Neural crest cell (in vitro differentiated cells): Measurements from ENCODE around the gene PLBD2. TPM values are rescaled to one million over a fixed set of nuclear protein-coding genes. Genes with fewer than 3 reads are reported as not detected.

ENCODE experiments used
- DNase-seq: peaks from one replicate; pipeline ENCODE4 v3.0.0; 2021; ENCODE audit warnings: low read depth, mixed read lengths, low spot score
- H3K27ac Mint-ChIP-seq: one replicate; pipeline ENCODE4 v1.8.0; 2021; ENCODE audit warnings: mild to moderate bottlenecking, mixed read lengths; ENCODE audit not compliant: unreplicated experiment
- H3K27me3 Mint-ChIP-seq: 2 replicates; pipeline ENCODE4 v1.8.0; 2021; ENCODE audit warnings: low read depth, mild to moderate bottlenecking, mixed read lengths
- H3K36me3 Mint-ChIP-seq: 2 replicates; pipeline ENCODE4 v1.8.0; 2021; ENCODE audit warnings: low read depth, mild to moderate bottlenecking, mixed read lengths
- H3K4me1 Mint-ChIP-seq: 2 replicates; pipeline ENCODE4 v1.8.0; 2021; ENCODE audit warnings: mixed read lengths
- H3K4me3 Mint-ChIP-seq: one replicate; pipeline ENCODE4 v1.8.0; 2021; ENCODE audit warnings: mild to moderate bottlenecking, mixed read lengths
- H3K9me3 Mint-ChIP-seq: 2 replicates; pipeline ENCODE4 v1.8.0; 2021; ENCODE audit warnings: mixed read lengths
- CTCF ChIP-seq: fragments of 200-600 bp; sonication (generic); conservative IDR thresholded peaks from 2 replicates; pipeline ENCODE4 v1.5.0; 2021; ENCODE audit warnings: antibody characterized with exemption, mild to moderate bottlenecking
- total RNA-seq: library from RNA; stranded (reverse); gene quantifications from 2 replicates; pipeline ENCODE4 v1.2.1, GENCODE V29; 2021

Gene PLBD2
- total RNA-seq, 1 donor from 2014 or later = 36.6 TPM

GRCh38 chr12:113325916-113326315, 32.5 kb upstream of the PLBD2 start:
- DNase-seq = no peak
- Mint-ChIP-seq H3K27ac (no peak overlapping the region), H3K36me3 (no peaks in the 10 kb centered on the region), H3K27me3 (no peaks in the 10 kb centered on the region), H3K4me3 (no peak overlapping the region), H3K4me1 (no peaks in the 10 kb centered on the region), H3K9me3 (no peaks in the 10 kb centered on the region)
- TF ChIP-seq CTCF = no peak

- H3K9me3 Mint-ChIP-seq = no peaks in the 10 kb centered on the region
- no peak for DNase-seq
- H3K4me1 Mint-ChIP-seq = no peaks in the 10 kb centered on the region
- peak overlapping the region; percentile 12 for H3K27ac Mint-ChIP-seq
- H3K36me3 Mint-ChIP-seq = no peaks in the 10 kb centered on the region
- H3K27me3 Mint-ChIP-seq = peaks cover under 1% of the 10 kb centered on the region
- TF ChIP-seq CTCF = no peak
- H3K4me3 Mint-ChIP-seq = no peak overlapping the region
These were observed 31.5 kb upstream of the PLBD2 start for GRCh38 chr12:113326775-113327395.

GRCh38 chr12:113328368-113328889, 30.0 kb upstream of the PLBD2 start:
- Mint-ChIP-seq H3K4me1 (no peaks in the 10 kb centered on the region), H3K36me3 (no peaks in the 10 kb centered on the region), H3K4me3 (no peak overlapping the region), H3K27me3 (peaks cover 4% of the 10 kb centered on the region), H3K27ac (no peak overlapping the region), H3K9me3 (no peaks in the 10 kb centered on the region)
- no peak for DNase-seq
- TF ChIP-seq CTCF = no peak

- no peaks in the 10 kb centered on the region for H3K9me3 Mint-ChIP-seq
- H3K36me3 Mint-ChIP-seq = no peaks in the 10 kb centered on the region
- peaks cover 10% of the 10 kb centered on the region for H3K27me3 Mint-ChIP-seq
- no peaks in the 10 kb centered on the region for H3K4me1 Mint-ChIP-seq
- no peak overlapping the region for H3K27ac Mint-ChIP-seq
- no peak overlapping the region for H3K4me3 Mint-ChIP-seq
- no peak for TF ChIP-seq CTCF
- DNase-seq = no peak
These were observed 29.2 kb upstream of the PLBD2 start for GRCh38 chr12:113329022-113329790.

GRCh38 chr12:113329791-113330417, 28.5 kb upstream of the PLBD2 start:
- Mint-ChIP-seq H3K9me3 (no peaks in the 10 kb centered on the region), H3K27ac (peak overlapping the region; percentile 24)

More at GRCh38 chr12:113329791-113330417, 28.5 kb upstream of the PLBD2 start:
- Mint-ChIP-seq H3K4me1 (peaks cover 3% of the 10 kb centered on the region), H3K36me3 (no peaks in the 10 kb centered on the region), H3K4me3 (no peak overlapping the region), H3K27me3 (peaks cover 16% of the 10 kb centered on the region)
- no peak for TF ChIP-seq CTCF
- no peak for DNase-seq
